H1 (cell line): ENCODE data around the gene NDUFA6. TPM values are rescaled to one million over a fixed set of nuclear protein-coding genes. Genes with fewer than 3 reads are reported as not detected.

Source experiments
- CTCF ChIA-PET: fragments of 300-600 bp; sonication (Branson Sonifier 250); formaldehyde crosslinking; loops from one replicate; lab custom pipeline; 2021; ENCODE audit not compliant: partially characterized antibody; lab: Charles Lee
- POLR2A ChIA-PET: fragments of 300-600 bp; sonication (Branson Sonifier 250); formaldehyde crosslinking; loops from one replicate; lab custom pipeline; 2021; ENCODE audit warnings: inconsistent platforms; ENCODE audit not compliant: partially characterized antibody; lab: Charles Lee
- DNase-seq, 2 experiments: peaks; one replicate each; pipeline versions ENCODE4 v3.0.0 to v3.0.0-alpha.2; 2010 to 2022; ENCODE audit warnings: low spot score in 2 of 2, low read depth in 1 of 2, mixed read lengths in 1 of 2
- FAIRE-seq: peaks from 2 replicates; lab custom pipeline; 2011; peaks lifted over from hg19 to GRCh38; lab: Jason Lieb, UNC
- H2AFZ ChIP-seq: 2 replicates; pipeline ENCODE4 v1.8.1; 2012; ENCODE audit warnings: low read length, inconsistent platforms
- H2AK5ac ChIP-seq: 2 replicates; pipeline ENCODE4 v1.6.1; 2013; ENCODE audit warnings: low read depth, low read length
- H2BK120ac ChIP-seq: replicated peaks from 2 replicates; pipeline ENCODE3; 2013; ENCODE audit warnings: low read depth, low read length, inconsistent platforms
- H2BK12ac ChIP-seq: 2 replicates; pipeline ENCODE4 v1.6.1; 2013; ENCODE audit warnings: low read depth, low read length
- H2BK15ac ChIP-seq: 2 replicates; pipeline ENCODE4 v1.6.1; 2013; ENCODE audit warnings: low read length
- H2BK20ac ChIP-seq: 2 replicates; pipeline ENCODE4 v1.6.1; 2013; ENCODE audit warnings: low read length
- H2BK5ac ChIP-seq: 2 replicates; pipeline ENCODE4 v1.6.1; 2013; ENCODE audit warnings: low read depth, low read length
- H3K14ac ChIP-seq: 2 replicates; pipeline ENCODE4 v1.6.1; 2013; ENCODE audit warnings: inconsistent platforms; ENCODE audit not compliant: insufficient read length
- H3K18ac ChIP-seq: 2 replicates; pipeline ENCODE4 v1.6.1; 2013; ENCODE audit warnings: low read length; ENCODE audit errors: extremely low read depth
- H3K23ac ChIP-seq: 2 replicates; pipeline ENCODE4 v1.6.1; 2013; ENCODE audit warnings: inconsistent platforms; ENCODE audit not compliant: insufficient read length
- H3K23me2 ChIP-seq: 2 replicates; pipeline ENCODE4 v1.6.1; 2013; ENCODE audit warnings: low read depth, low read length
- H3K27ac ChIP-seq: 2 replicates; pipeline ENCODE4 v1.6.1; 2011; ENCODE audit warnings: low read depth, low read length, inconsistent platforms
- H3K27me3 ChIP-seq, 4 experiments: replicated peaks in 1 of 4; 1 replicate in 1 of 4; 2 replicates in 3 of 4; pipeline versions ENCODE4 v1.6.1 to v1.8.1; 2011 to 2013; ENCODE audit warnings: low read length in 3 of 4, mild to moderate bottlenecking in 3 of 4, inconsistent platforms in 2 of 4, mixed read lengths in 2 of 4, moderate library complexity in 1 of 4; ENCODE audit not compliant: control insufficient read depth in 3 of 4, insufficient read depth in 3 of 4; ENCODE audit errors: extremely low read depth in 1 of 4
- H3K36me3 ChIP-seq, 4 experiments: 2 replicates each; pipeline versions ENCODE4 v1.6.1 to v1.8.1; 2011 to 2013; ENCODE audit warnings: mild to moderate bottlenecking in 4 of 4, low read length in 3 of 4, moderate library complexity in 2 of 4, control low read depth in 1 of 4, inconsistent platforms in 1 of 4; ENCODE audit not compliant: insufficient read depth in 4 of 4, control insufficient read depth in 2 of 4
- H3K4ac ChIP-seq: replicated peaks from 2 replicates; pipeline ENCODE3; 2013; ENCODE audit warnings: low read length, low read depth, mixed read lengths, inconsistent platforms; ENCODE audit not compliant: insufficient read length
- H3K4me1 ChIP-seq, 4 experiments: replicated peaks in 1 of 4; 1 replicate in 1 of 4; 2 replicates in 3 of 4; pipeline versions ENCODE4 v1.6.1 to v1.8.1; 2011 to 2013; ENCODE audit warnings: low read length in 3 of 4, inconsistent platforms in 2 of 4, mixed read lengths in 1 of 4; ENCODE audit not compliant: insufficient read depth in 4 of 4, control insufficient read depth in 3 of 4
- H3K4me2 ChIP-seq, 2 experiments: 2 replicates each; pipeline versions ENCODE4 v1.6.1 to v1.8.1; 2011 to 2013; ENCODE audit warnings: low read depth in 2 of 2, low read length in 2 of 2, control low read depth in 1 of 2, inconsistent platforms in 1 of 2, mild to moderate bottlenecking in 1 of 2; ENCODE audit not compliant: insufficient read depth in 1 of 2
- H3K4me3 ChIP-seq, 4 experiments: fragments of 200-600, 300-600 bp in 1 of 4; sonication (generic), shearing (Covaris generic), sonication (Bioruptor Twin) in 1 of 4; 2 replicates each; pipeline versions ENCODE4 v1.5.1 to v1.8.1; 2011 to 2016; ENCODE audit warnings: low read length in 4 of 4, low read depth in 3 of 4, control low read depth in 2 of 4, inconsistent platforms in 2 of 4, mild to moderate bottlenecking in 2 of 4, mixed read lengths in 1 of 4, moderate library complexity in 1 of 4; ENCODE audit not compliant: insufficient read depth in 2 of 4; ENCODE audit errors: extremely low read depth in 1 of 4
- H3K56ac ChIP-seq: replicated peaks from 2 replicates; pipeline ENCODE3; 2013; ENCODE audit warnings: low read depth, mild to moderate bottlenecking, mixed read lengths, low read length, inconsistent platforms; ENCODE audit not compliant: insufficient read length
- H3K79me1 ChIP-seq: 2 replicates; pipeline ENCODE4 v1.6.1; 2013; ENCODE audit warnings: low read depth, low read length, control low read depth
- H3K79me2 ChIP-seq, 2 experiments: 2 replicates each; pipeline versions ENCODE4 v1.6.1 to v1.8.1; 2012 to 2013; ENCODE audit warnings: low read length in 2 of 2, mild to moderate bottlenecking in 2 of 2, inconsistent platforms in 1 of 2; ENCODE audit not compliant: insufficient read depth in 2 of 2, control insufficient read depth in 1 of 2
- H3K9ac ChIP-seq, 4 experiments: replicated peaks in 1 of 4; 1 replicate in 1 of 4; 2 replicates in 3 of 4; pipeline versions ENCODE4 v1.6.1 to v1.8.1; 2011 to 2013; ENCODE audit warnings: low read depth in 3 of 4, low read length in 3 of 4, control low read depth in 2 of 4, mild to moderate bottlenecking in 2 of 4, moderate library complexity in 2 of 4, inconsistent platforms in 1 of 4; ENCODE audit errors: extremely low read depth in 1 of 4
- H3K9me3 ChIP-seq, 2 experiments: 2 replicates each; pipeline versions ENCODE4 v1.6.1 to v1.8.1; 2012 to 2013; ENCODE audit warnings: mild to moderate bottlenecking in 2 of 2, moderate library complexity in 2 of 2, control low read depth in 1 of 2, inconsistent platforms in 1 of 2, low read depth in 1 of 2, low read length in 1 of 2, mixed read lengths in 1 of 2; ENCODE audit not compliant: insufficient read depth in 2 of 2
- H4K20me1 ChIP-seq, 2 experiments: replicated peaks in 1 of 2; 2 replicates each; pipeline versions ENCODE3 to v1.8.1; 2011 to 2013; ENCODE audit warnings: inconsistent platforms in 2 of 2, low read length in 2 of 2, mild to moderate bottlenecking in 1 of 2; ENCODE audit not compliant: insufficient read depth in 2 of 2, control insufficient read depth in 1 of 2
- H4K5ac ChIP-seq: 2 replicates; pipeline ENCODE4 v1.6.1; 2013; ENCODE audit warnings: low read length, low read depth, mixed read lengths, inconsistent platforms; ENCODE audit not compliant: insufficient read length
- H4K8ac ChIP-seq: 2 replicates; pipeline ENCODE4 v1.8.0; 2013; ENCODE audit warnings: mild to moderate bottlenecking, moderate library complexity, low read length, inconsistent platforms; ENCODE audit not compliant: insufficient read depth; ENCODE audit errors: extremely low read depth
- H4K91ac ChIP-seq: replicated peaks from 2 replicates; pipeline ENCODE3; 2013; ENCODE audit warnings: low read length, mixed read lengths, inconsistent platforms; ENCODE audit not compliant: insufficient read length
- CBX8 ChIP-seq: fragments of 300-800, 300-1000 bp; sonication (generic); IDR thresholded peaks from 2 replicates; pipeline ENCODE4 v1.7.1; 2016; ENCODE audit warnings: low read depth, low read length, borderline replicate concordance
- FOSL1 ChIP-seq: IDR thresholded peaks from 2 replicates; pipeline ENCODE4 v1.6.1; 2011; ENCODE audit warnings: mild to moderate bottlenecking, low read depth, low read length, moderate library complexity; ENCODE audit not compliant: insufficient read depth
- GTF2F1 ChIP-seq: IDR thresholded peaks from 2 replicates; pipeline ENCODE4 v1.6.1; 2012; ENCODE audit warnings: low read depth, low read length, improper control_type of control experiment, borderline replicate concordance
- POLR2AphosphoS5 ChIP-seq: IDR thresholded peaks from 2 replicates; pipeline ENCODE4 v1.6.1; 2011; ENCODE audit warnings: low read depth, low read length
- SP1 ChIP-seq: IDR thresholded peaks from 2 replicates; pipeline ENCODE4 v1.6.1; 2011; ENCODE audit warnings: low read depth, low read length
- SUZ12 ChIP-seq: fragments of 200-600 bp; sonication (generic); IDR thresholded peaks from 2 replicates; pipeline ENCODE4 v1.6.1; 2012; ENCODE audit warnings: mild to moderate bottlenecking, inconsistent platforms, low read length, moderate library complexity, mixed read lengths
- ZNF274 ChIP-seq: IDR thresholded peaks from 2 replicates; pipeline ENCODE4 v1.7.0; 2012; ENCODE audit warnings: low read length, borderline replicate concordance; ENCODE audit errors: extremely low read depth
- WGBS, 2 experiments: shearing (Covaris generic) in 1 of 2; methylation state at CpG; one replicate each; pipeline versions ENCODE4 v1.1.6 to v1.1.7; 2013 to 2015; ENCODE audit warnings: low lambda C conversion rate in 2 of 2, mixed read lengths in 2 of 2, inconsistent platforms in 1 of 2, low coverage in 1 of 2, missing lambda C conversion rate in 1 of 2; ENCODE audit not compliant: insufficient replicate concordance in 2 of 2, insufficient coverage in 1 of 2, insufficient read length in 1 of 2; ENCODE audit errors: extremely low coverage in 1 of 2, missing lambda C conversion rate in 1 of 2; 5-methylcytosine and 5-hydroxymethylcytosine counted together
- polyA plus RNA-seq, 7 experiments: library from polyadenylated mRNA; depleted of rRNA in 3 of 7; stranded (reverse) in 5 of 7; unstranded in 2 of 7; fragments of >200 nt in 5 of 7; fragments of 200-250 nt in 2 of 7; gene quantifications; 1 replicate in 5 of 7; 2 replicates in 1 of 7; 4 replicates in 1 of 7; pipeline versions ENCODE4 v1.2.1 to v1.2.3, GENCODE V29; 2011 to 2013; ENCODE audit warnings: missing spikeins in 2 of 7, mixed read lengths in 2 of 7
- total RNA-seq: library from RNA; stranded (reverse); fragmentation: NEBNext Ultra II Directional; extraction: Animal tissue kit (Norgen Biotek cat#: 25700); gene quantifications from 2 replicates; pipeline ENCODE4 v1.2.1, GENCODE V29; 2021

Gene NDUFA6
- total and polyA plus RNA-seq, 2 of the 8 experiments (the other 6 are each of a cell fraction or from before 2014, with no cell fraction given): 76.2 to 105 TPM

DNA sequence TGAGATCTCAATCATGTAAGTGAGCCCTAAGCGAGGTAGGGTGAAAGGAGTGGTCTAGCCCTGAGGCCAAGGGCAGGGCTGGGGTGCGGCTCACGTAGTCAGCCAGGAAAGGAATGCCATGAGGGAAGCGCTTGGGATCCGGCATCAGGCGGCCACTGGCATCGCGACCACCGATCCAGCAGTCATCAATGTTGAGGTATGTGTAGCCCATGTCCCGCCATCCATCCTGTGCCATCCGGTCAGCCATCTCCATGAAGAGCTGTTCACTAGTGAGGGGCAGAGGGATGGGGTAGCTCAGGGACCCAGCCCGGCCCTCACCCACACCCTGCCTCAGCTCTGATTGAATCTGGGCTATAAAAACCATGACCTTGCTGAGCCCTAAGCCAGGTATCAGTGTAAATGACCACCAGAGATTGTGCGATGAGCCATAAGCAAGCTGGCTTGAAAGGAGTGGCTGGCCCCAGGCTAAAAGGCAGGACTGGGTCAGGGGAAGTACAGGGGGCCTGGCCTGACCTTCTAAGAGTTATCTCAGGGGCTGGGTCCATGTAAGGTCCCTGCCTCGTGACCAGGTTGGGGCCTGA, 22.8 kb downstream of the NDUFA6 start:
- DNase-seq: no peak
- Histone ChIP-seq H2BK12ac (no peak overlapping the region), H4K20me1 (no peaks in the 10 kb centered on the region), H2AK5ac (no peak overlapping the region), H2BK15ac (no peak overlapping the region), H3K36me3 (no peaks in the 10 kb centered on the region; a peak in 2 of 8 replicates), H2BK20ac (no peak overlapping the region), H3K79me1 (no peaks in the 10 kb centered on the region), H3K27me3 (no peaks in the 10 kb centered on the region; a peak in 2 of 7 replicates), H4K8ac (no peak overlapping the region), H2BK120ac (no peak overlapping the region), H3K14ac (no peak overlapping the region), H3K27ac (no peak overlapping the region), H3K79me2 (no peaks in the 10 kb centered on the region), H3K4me2 (no peak overlapping the region), H3K4ac (no peak overlapping the region), H3K23ac (no peak overlapping the region), H3K18ac (no peak overlapping the region), H3K23me2 (peaks cover 8% of the 10 kb centered on the region; the same call in 1 of the 2 replicates), H3K9me3 (no peaks in the 10 kb centered on the region), H2BK5ac (no peak overlapping the region), H3K4me3 (no peak overlapping the region), H4K91ac (no peak overlapping the region), H4K5ac (no peak overlapping the region), H3K9ac (no peak overlapping the region), H3K56ac (no peak overlapping the region), H2AFZ (no peak overlapping the region), H3K4me1 (peaks cover 0 to 28% (median 13%) of the 10 kb centered on the region in 4 experiments; a peak in 6 of 7 replicates)
- POLR2A ChIA-PET: interaction anchor here (1.8 kb wide), 1 partner anchor 9 kb away, joined by 5 read pairs; no protein-coding TSS in a partner anchor
- CTCF ChIA-PET: interaction anchor here (0.5 to 0.6 kb wide), 2 partner anchors 107 to 492 kb away, joined by 3 to 5 read pairs; no protein-coding TSS in a partner anchor
- TF ChIP-seq CBX8: no peak
- TF ChIP-seq FOSL1: no peak
- no peak for TF ChIP-seq SUZ12
- no peak for TF ChIP-seq SP1
- no peak for TF ChIP-seq ZNF274
- no peak for TF ChIP-seq POLR2AphosphoS5
- no peak for TF ChIP-seq GTF2F1
- FAIRE-seq: no peak
- 89% methylated on average over 14 of the region's 14 CpGs; no CpG with 5 or more reads in 1 of the 2 experiments for WGBS, 2 experiments
